Measurements from ENCODE around the gene PACSIN2. TPM values are rescaled to one million over a fixed set of nuclear protein-coding genes. Genes with fewer than 3 reads are reported as not detected.

Gene PACSIN2
- total and polyA plus RNA-seq, 2 of the 13 experiments (the other 11 are each of a cell fraction or from before 2014, with no cell fraction given) = 54.1 to 68.8 TPM

GRCh38 chr22:43018615-43019014 is 3.7 kb upstream of the PACSIN2 start (continued):
- TF ChIP-seq MIER3 (CRISPR knock-in tag; IDR thresholded peaks at IDR 0.05; ENCODE audit: borderline replicate concordance) (peak; percentile 66; the same call in 1 of the 2 replicates), MLX (CRISPR knock-in tag; IDR thresholded peaks at IDR 0.05) (no peak), ZBTB38 (CRISPR knock-in tag; IDR thresholded peaks at IDR 0.05) (0 out of 2 replicates have a peak, but pooled peaks have one; percentile 34), SOX13 (IDR thresholded peaks at IDR 0.05) (no peak), SOX13 (CRISPR knock-in tag; conservative IDR thresholded peaks at IDR 0.05 in 1 of 2, IDR thresholded peaks at IDR 0.05 in 1 of 2) (peak in 1 of 2 experiments; percentile 74; a peak in 2 of 4 replicates), ZNF460 (CRISPR knock-in tag; IDR thresholded peaks at IDR 0.05; ENCODE audit: borderline replicate concordance) (no peak; the same call in 1 of the 2 replicates), ESRRA (CRISPR knock-in tag; IDR thresholded peaks at IDR 0.05; ENCODE audit: low read depth) (peak; percentile 22; the same call in 1 of the 2 replicates), ZNF737 (CRISPR knock-in tag; IDR thresholded peaks at IDR 0.05; ENCODE audit: borderline replicate concordance) (no peak), IKZF4 (CRISPR knock-in tag; IDR thresholded peaks at IDR 0.05; ENCODE audit: borderline replicate concordance, low read depth, not compliant biosample characterization) (no peak), ZNF598 (CRISPR knock-in tag; IDR thresholded peaks at IDR 0.05; ENCODE audit: borderline replicate concordance) (no peak), RNF2 (conservative IDR thresholded peaks at IDR 0.05; ENCODE audit: low read depth) (no peak), TIGD3 (CRISPR knock-in tag; IDR thresholded peaks at IDR 0.05; ENCODE audit: borderline replicate concordance) (no peak), RXRB (CRISPR knock-in tag; IDR thresholded peaks at IDR 0.05; ENCODE audit: borderline replicate concordance) (peak; percentile 82; the same call in 1 of the 2 replicates), MTERF4 (CRISPR knock-in tag; IDR thresholded peaks at IDR 0.05) (no peak), SRSF9 (IDR thresholded peaks at IDR 0.05; ENCODE audit: borderline replicate concordance, insufficient read depth, low read depth, low read length, poor library complexity, severe bottlenecking) (no peak)
